Esophagus squamous epithelium (tissue), 4 donors: Measurements from ENCODE around the gene FTH1.

Experiments used
- POLR2A ChIP-seq, 4 donors: fragments of 450-650 bp; IDR thresholded peaks; one replicate each; pipeline ENCODE4 v1.6.1; 2017; ENCODE audit warnings: antibody characterized with exemption in 4 of 4, mild to moderate bottlenecking in 4 of 4, moderate library complexity in 3 of 4
- TF ChIP-seq, protein P1 (sequence below), 6 experiments: fragments of 450-650 bp in 4 of 6; fragments of 200-600 bp in 2 of 6; sonication (generic) in 2 of 6; IDR thresholded peaks; one replicate each; pipeline ENCODE4 v1.5.1; 2016 to 2019; ENCODE audit warnings: antibody characterized with exemption in 6 of 6, mild to moderate bottlenecking in 4 of 6, moderate library complexity in 4 of 6

DNA sequence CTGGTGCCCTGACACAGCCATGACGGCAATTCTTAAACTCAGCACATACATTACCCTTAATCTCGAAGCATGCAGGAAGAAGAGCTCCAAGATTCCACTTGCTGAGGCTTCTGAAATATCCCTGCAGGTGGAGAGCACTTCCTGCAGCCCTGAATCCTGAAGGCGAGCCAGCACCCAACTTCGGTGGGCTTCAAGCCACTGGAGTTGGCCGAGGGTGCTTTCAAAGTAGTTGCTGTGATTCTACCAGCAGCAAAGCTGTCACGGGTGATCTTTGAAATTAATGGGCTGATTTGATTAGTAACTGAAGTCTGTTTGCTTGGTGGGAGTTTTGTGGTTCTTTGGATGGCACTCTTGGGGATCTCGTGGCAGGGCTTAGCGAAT, 9.0 kb upstream of the FTH1 start:
- TF ChIP-seq, protein P1, sequence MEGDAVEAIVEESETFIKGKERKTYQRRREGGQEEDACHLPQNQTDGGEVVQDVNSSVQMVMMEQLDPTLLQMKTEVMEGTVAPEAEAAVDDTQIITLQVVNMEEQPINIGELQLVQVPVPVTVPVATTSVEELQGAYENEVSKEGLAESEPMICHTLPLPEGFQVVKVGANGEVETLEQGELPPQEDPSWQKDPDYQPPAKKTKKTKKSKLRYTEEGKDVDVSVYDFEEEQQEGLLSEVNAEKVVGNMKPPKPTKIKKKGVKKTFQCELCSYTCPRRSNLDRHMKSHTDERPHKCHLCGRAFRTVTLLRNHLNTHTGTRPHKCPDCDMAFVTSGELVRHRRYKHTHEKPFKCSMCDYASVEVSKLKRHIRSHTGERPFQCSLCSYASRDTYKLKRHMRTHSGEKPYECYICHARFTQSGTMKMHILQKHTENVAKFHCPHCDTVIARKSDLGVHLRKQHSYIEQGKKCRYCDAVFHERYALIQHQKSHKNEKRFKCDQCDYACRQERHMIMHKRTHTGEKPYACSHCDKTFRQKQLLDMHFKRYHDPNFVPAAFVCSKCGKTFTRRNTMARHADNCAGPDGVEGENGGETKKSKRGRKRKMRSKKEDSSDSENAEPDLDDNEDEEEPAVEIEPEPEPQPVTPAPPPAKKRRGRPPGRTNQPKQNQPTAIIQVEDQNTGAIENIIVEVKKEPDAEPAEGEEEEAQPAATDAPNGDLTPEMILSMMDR (IDR thresholded peaks at IDR 0.05): no peak
- TF ChIP-seq POLR2A (IDR thresholded peaks at IDR 0.05): no peak
